ENCODE results near the gene LRRC18. TPM values are rescaled to one million over a fixed set of nuclear protein-coding genes. Genes with fewer than 3 reads are reported as not detected.

Gene LRRC18
- total RNA-seq, 1 donor from 2014 or later = not detected

DNA sequence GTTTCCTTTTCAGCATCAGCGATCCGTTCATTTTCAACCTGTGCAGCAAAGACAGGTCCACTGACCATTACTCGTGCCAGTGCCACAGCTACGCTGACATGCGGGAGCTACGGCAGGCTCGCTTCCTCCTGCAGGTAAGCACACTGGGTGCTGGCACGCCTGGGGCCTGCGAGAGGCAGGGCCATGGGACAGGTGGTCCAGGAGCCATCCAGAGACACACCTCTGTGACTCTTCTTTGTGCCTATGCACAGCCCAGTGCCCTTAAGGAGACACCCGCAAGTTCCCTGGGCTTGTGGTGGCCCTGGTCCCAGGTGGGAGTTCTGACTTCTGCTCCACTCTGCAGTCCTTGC, 42.2 kb downstream of the LRRC18 start:
- peaks cover 2% of the 10 kb centered on the region for H3K27me3 Mint-ChIP-seq (ENCODE audit: insufficient read depth)
- H3K36me3 Mint-ChIP-seq (ENCODE audit: low read depth) = no peaks in the 10 kb centered on the region
- intact Hi-C loops (cut with micrococcal nuclease) = no loop called here
- H3K9me3 Mint-ChIP-seq = no peaks in the 10 kb centered on the region
- H3K4me3 Mint-ChIP-seq = no peak overlapping the region
- DNase-seq (ENCODE audit: low spot score) = no peak
- H3K4me1 Mint-ChIP-seq (ENCODE audit: low read depth) = no peaks in the 10 kb centered on the region
- no peak overlapping the region for H3K27ac Mint-ChIP-seq

DNA sequence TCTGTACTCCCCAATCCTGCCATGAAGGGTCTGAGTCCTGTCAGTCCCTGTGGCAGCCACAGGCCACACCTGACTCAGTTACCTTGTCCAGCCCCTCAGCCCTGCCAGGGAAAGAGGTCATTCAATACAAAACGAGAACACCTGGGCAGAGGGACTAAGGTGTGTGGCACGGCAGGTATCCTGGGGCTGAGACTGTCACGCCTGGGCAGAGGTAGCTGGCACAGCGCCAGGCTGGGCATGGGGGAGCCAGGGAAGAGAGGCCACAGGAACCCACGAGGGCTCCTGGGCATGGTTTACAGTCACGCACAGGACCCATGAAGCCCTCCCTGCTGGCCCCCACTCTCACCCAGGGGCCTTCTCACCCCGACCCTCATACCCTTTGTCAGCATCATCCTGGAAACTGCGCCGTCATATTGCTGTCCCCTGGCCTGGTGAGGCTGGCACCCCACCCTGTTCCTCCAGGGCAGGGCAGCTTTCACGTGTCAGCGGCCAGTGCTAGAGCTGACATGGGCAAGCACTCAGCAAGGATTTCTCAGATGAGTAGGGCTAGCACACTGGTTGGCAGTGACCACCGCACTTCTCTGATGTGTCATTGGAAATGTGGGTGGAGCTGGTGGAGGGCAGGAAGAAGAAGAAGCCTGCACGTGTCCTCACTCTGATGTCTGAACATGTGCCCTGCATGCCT, 42.7 kb downstream of the LRRC18 start:
- no peak overlapping the region for H3K4me3 Mint-ChIP-seq
- no peak for DNase-seq (ENCODE audit: low spot score)
- no peaks in the 10 kb centered on the region for H3K9me3 Mint-ChIP-seq
- no peaks in the 10 kb centered on the region for H3K4me1 Mint-ChIP-seq (ENCODE audit: low read depth)
- no peak overlapping the region for H3K27ac Mint-ChIP-seq
- H3K27me3 Mint-ChIP-seq (ENCODE audit: insufficient read depth) = peaks cover 2% of the 10 kb centered on the region
- intact Hi-C loops (cut with micrococcal nuclease) = no loop called here
- no peaks in the 10 kb centered on the region for H3K36me3 Mint-ChIP-seq (ENCODE audit: low read depth)

DNA sequence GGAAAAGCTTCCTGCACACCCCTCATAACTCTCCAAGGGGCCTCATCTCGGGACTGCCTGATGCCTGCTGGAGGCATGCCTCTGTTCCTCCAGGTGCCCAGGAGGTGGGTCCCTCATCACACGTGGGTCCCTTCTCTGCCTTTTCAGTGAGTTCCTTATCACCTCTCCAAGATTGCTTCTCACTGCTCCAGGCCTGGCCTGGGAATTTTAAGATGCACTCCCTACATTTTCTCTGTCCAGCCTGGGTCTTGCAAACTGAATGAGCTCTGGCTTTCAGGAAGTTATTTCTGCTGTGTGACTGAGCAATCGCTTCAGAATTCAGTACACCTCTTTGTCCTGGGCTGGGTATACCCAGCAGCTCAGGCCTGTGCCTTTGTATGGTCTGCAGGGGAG, 43.8 kb downstream of the LRRC18 start:
- no peak overlapping the region for H3K27ac Mint-ChIP-seq
- DNase-seq (ENCODE audit: low spot score) = no peak
- no peaks in the 10 kb centered on the region for H3K4me1 Mint-ChIP-seq (ENCODE audit: low read depth)
- no peaks in the 10 kb centered on the region for H3K36me3 Mint-ChIP-seq (ENCODE audit: low read depth)
- H3K27me3 Mint-ChIP-seq (ENCODE audit: insufficient read depth) = peaks cover 2% of the 10 kb centered on the region
- intact Hi-C loops (cut with micrococcal nuclease) = no loop called here
- H3K9me3 Mint-ChIP-seq = no peaks in the 10 kb centered on the region
- no peak overlapping the region for H3K4me3 Mint-ChIP-seq

GRCh38 chr10:48894911-48895802, 44.5 kb downstream of the LRRC18 start:
- no peaks in the 10 kb centered on the region for H3K9me3 Mint-ChIP-seq
- no peak overlapping the region for H3K4me3 Mint-ChIP-seq
- H3K27ac Mint-ChIP-seq = no peak overlapping the region
- H3K36me3 Mint-ChIP-seq (ENCODE audit: low read depth) = no peaks in the 10 kb centered on the region
- peaks cover 2% of the 10 kb centered on the region for H3K27me3 Mint-ChIP-seq (ENCODE audit: insufficient read depth)
- intact Hi-C loops (cut with micrococcal nuclease) = no loop called here
- H3K4me1 Mint-ChIP-seq (ENCODE audit: low read depth) = no peaks in the 10 kb centered on the region
- DNase-seq (ENCODE audit: low spot score) = no peak

DNA sequence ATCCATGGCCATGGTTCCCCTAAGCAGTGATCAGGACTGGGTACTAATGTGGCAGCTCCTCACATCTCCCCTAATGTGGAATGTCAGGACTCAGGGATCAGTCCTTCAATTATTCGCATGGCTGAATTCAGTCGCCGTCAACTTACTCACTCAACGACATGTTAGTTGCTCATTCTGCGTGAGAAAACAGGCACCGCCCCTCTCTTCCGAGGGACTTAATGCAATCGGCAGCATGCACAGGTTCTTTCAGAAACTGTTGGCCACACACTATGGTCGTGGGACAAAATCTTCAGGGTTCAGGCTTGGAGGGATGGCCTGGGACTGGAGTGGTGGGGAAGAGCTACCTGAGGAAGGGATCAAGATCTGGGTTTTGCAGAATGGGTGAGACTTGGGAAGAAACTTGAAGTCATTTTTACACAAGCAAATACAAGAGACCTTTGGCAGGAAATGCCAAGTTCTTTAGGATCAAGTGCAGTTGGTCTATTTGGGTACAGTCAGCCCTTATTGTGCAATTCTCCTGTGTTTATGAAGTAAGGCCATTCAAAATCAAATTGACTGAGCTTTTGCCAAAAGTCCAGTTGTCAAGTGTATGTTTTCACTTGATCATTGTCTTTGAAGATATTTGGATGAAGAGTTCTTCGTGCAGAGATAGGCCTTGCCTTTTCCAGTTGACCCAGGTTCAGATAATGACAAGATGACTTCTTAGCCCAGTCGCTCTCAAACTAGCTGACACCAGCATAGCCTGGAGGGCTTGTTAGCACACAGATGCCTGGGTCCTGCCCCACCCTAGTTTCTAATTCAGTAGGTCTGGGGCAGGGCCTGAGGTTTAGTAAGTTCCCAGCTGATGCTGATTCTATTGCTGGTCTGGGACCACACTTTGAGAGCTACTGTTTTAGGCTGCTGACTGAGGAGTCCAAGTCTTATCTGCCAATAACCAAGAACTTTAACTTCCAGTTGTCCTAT, 48.5 kb downstream of the LRRC18 start:
- intact Hi-C loops (cut with micrococcal nuclease) = no loop called here
- H3K4me3 Mint-ChIP-seq = no peak overlapping the region
- H3K9me3 Mint-ChIP-seq = no peaks in the 10 kb centered on the region
- no peak overlapping the region for H3K27ac Mint-ChIP-seq
- DNase-seq (ENCODE audit: low spot score) = no peak
- H3K4me1 Mint-ChIP-seq (ENCODE audit: low read depth) = no peaks in the 10 kb centered on the region
- peaks cover 2% of the 10 kb centered on the region for H3K27me3 Mint-ChIP-seq (ENCODE audit: insufficient read depth)
- H3K36me3 Mint-ChIP-seq (ENCODE audit: low read depth) = no peaks in the 10 kb centered on the region

GRCh38 chr10:48887982-48888381, 51.7 kb downstream of the LRRC18 start:
- intact Hi-C loops (cut with micrococcal nuclease) = no loop called here
- H3K4me1 Mint-ChIP-seq (ENCODE audit: low read depth) = no peaks in the 10 kb centered on the region
- H3K27ac Mint-ChIP-seq = no peak overlapping the region
- peaks cover under 1% of the 10 kb centered on the region for H3K27me3 Mint-ChIP-seq (ENCODE audit: insufficient read depth)
- no peaks in the 10 kb centered on the region for H3K36me3 Mint-ChIP-seq (ENCODE audit: low read depth)
- H3K9me3 Mint-ChIP-seq = no peaks in the 10 kb centered on the region
- DNase-seq (ENCODE audit: low spot score) = no peak
- H3K4me3 Mint-ChIP-seq = no peak overlapping the region

GRCh38 chr10:48885376-48885775, 54.3 kb downstream of the LRRC18 start:
- H3K4me1 Mint-ChIP-seq (ENCODE audit: low read depth) = no peaks in the 10 kb centered on the region
- H3K9me3 Mint-ChIP-seq = no peaks in the 10 kb centered on the region
- no peak for DNase-seq (ENCODE audit: low spot score)
- H3K27me3 Mint-ChIP-seq (ENCODE audit: insufficient read depth) = no peaks in the 10 kb centered on the region
- no peaks in the 10 kb centered on the region for H3K36me3 Mint-ChIP-seq (ENCODE audit: low read depth)
- no peak overlapping the region for H3K4me3 Mint-ChIP-seq
- H3K27ac Mint-ChIP-seq = no peak overlapping the region
- intact Hi-C loops (cut with micrococcal nuclease) = no loop called here

- intact Hi-C loops (cut with micrococcal nuclease) = no loop called here
- Mint-ChIP-seq H3K36me3 (ENCODE audit: low read depth) (no peaks in the 10 kb centered on the region), H3K4me3 (no peak overlapping the region), H3K27ac (no peak overlapping the region), H3K27me3 (ENCODE audit: insufficient read depth) (no peaks in the 10 kb centered on the region), H3K4me1 (ENCODE audit: low read depth) (no peaks in the 10 kb centered on the region), H3K9me3 (no peaks in the 10 kb centered on the region)
- no peak for DNase-seq (ENCODE audit: low spot score)
Observed at GRCh38 chr10:48884179-48885045, 55.2 kb downstream of the LRRC18 start.

DNA sequence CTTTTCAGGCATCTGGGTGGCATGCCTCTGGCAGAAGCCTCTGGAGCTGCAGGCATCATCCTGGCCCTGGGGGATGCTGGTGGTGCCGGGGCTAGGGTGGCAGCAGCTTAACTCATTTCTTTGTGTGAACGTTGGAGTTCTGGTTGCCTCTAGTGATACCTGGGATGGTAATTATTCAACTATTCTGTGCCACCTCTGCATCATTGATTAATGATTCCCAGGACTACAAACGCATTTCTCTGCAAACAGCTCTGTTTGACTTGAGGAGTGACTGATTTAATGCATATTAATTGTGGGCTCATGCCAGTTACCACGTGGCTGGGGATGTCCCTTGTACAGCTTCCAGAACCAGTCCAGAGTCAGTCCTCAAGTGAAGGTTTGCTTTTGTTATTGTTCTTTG, 55.9 kb downstream of the LRRC18 start:
- DNase-seq (ENCODE audit: low spot score) = no peak
- H3K27me3 Mint-ChIP-seq (ENCODE audit: insufficient read depth) = no peaks in the 10 kb centered on the region
- H3K27ac Mint-ChIP-seq = no peak overlapping the region
- intact Hi-C loops (cut with micrococcal nuclease) = no loop called here
- no peaks in the 10 kb centered on the region for H3K4me1 Mint-ChIP-seq (ENCODE audit: low read depth)
- no peak overlapping the region for H3K4me3 Mint-ChIP-seq
- H3K9me3 Mint-ChIP-seq = no peaks in the 10 kb centered on the region
- H3K36me3 Mint-ChIP-seq (ENCODE audit: low read depth) = no peaks in the 10 kb centered on the region

GRCh38 chr10:48882881-48883280, 56.8 kb downstream of the LRRC18 start:
- DNase-seq (ENCODE audit: low spot score) = no peak
- Mint-ChIP-seq H3K4me3 (no peak overlapping the region), H3K4me1 (ENCODE audit: low read depth) (no peaks in the 10 kb centered on the region), H3K27me3 (ENCODE audit: insufficient read depth) (no peaks in the 10 kb centered on the region), H3K36me3 (ENCODE audit: low read depth) (no peaks in the 10 kb centered on the region), H3K9me3 (no peaks in the 10 kb centered on the region), H3K27ac (no peak overlapping the region)
- intact Hi-C loops (cut with micrococcal nuclease) = no loop called here

- Mint-ChIP-seq H3K4me3 (no peak overlapping the region), H3K4me1 (ENCODE audit: low read depth) (no peaks in the 10 kb centered on the region), H3K27ac (no peak overlapping the region), H3K27me3 (ENCODE audit: insufficient read depth) (no peaks in the 10 kb centered on the region), H3K36me3 (ENCODE audit: low read depth) (no peaks in the 10 kb centered on the region), H3K9me3 (no peaks in the 10 kb centered on the region)
- DNase-seq (ENCODE audit: low spot score) = no peak
- intact Hi-C loops (cut with micrococcal nuclease) = no loop called here
Observed at GRCh38 chr10:48881937-48882336, 57.7 kb downstream of the LRRC18 start.

DNA sequence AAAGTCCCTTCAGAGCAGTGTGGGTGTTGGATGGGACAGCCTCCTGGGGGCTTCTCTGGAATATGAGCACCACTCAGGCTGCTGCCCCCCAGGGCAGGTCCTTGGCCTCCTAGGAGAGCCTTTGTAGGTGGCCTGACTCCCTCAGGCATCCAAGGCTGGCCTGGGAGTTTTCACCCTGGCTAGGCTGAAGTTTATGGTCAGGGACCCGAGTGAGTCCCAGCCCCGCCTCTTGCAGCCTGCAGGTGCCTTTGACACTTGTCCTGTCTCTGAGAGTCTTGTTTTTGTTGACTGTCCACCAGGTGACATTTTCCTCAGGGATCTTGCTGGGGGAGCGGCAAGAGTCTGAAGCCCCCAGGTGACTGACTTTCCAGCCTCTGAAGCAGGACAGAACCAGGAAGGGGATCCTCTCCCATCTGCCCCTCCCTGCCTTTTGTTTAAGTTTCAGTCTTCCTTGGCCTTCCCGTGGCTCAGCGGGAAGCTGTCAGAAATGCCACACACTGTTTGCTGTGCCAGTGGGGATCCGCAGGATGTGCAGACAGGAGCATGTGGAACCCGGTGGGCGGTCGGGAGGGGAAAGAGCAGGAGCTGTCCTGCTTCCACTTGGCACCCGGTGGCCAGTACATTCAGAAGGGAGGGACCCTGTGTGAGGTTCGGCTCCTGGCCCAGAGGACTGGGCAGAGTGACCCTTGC, 59.5 kb downstream of the LRRC18 start:
- H3K27ac Mint-ChIP-seq = no peak overlapping the region

More for the DNA sequence above, 59.5 kb downstream of the LRRC18 start:
- H3K4me3 Mint-ChIP-seq = no peak overlapping the region
- intact Hi-C loops (cut with micrococcal nuclease) = no loop called here
- DNase-seq (ENCODE audit: low spot score) = no peak
- no peaks in the 10 kb centered on the region for H3K4me1 Mint-ChIP-seq (ENCODE audit: low read depth)
- H3K9me3 Mint-ChIP-seq = no peaks in the 10 kb centered on the region
- no peaks in the 10 kb centered on the region for H3K27me3 Mint-ChIP-seq (ENCODE audit: insufficient read depth)
- no peaks in the 10 kb centered on the region for H3K36me3 Mint-ChIP-seq (ENCODE audit: low read depth)

All from activated T-helper 1 cell treated with anti-CD3 and anti-CD28 coated beads, Interleukin-12 subunit alpha, Interleukin-12 subunit beta, Interleukin-2, Interleukin-4 antibody, amounts not matched to agents 30 ng/mL and 10 ng/mL and 1 ng/mL, durations not matched to agents 14 hours and 24 hours and 36 hours (primary cell).